ENCODE results near the gene TFB1M.

GRCh38 chr6:155340464-155341129 is 26.3 kb upstream of the TFB1M start:
- TF ChIP-seq CBX8 (IDR thresholded peaks at IDR 0.05): no peak
- TF ChIP-seq CTCF (IDR thresholded peaks at IDR 0.05): no peak
- TF ChIP-seq, protein P1, sequence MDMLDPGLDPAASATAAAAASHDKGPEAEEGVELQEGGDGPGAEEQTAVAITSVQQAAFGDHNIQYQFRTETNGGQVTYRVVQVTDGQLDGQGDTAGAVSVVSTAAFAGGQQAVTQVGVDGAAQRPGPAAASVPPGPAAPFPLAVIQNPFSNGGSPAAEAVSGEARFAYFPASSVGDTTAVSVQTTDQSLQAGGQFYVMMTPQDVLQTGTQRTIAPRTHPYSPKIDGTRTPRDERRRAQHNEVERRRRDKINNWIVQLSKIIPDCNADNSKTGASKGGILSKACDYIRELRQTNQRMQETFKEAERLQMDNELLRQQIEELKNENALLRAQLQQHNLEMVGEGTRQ (IDR thresholded peaks at IDR 0.05): no peak
- no peak for TF ChIP-seq EP300 (IDR thresholded peaks at IDR 0.05)
- TF ChIP-seq HOXA7 (CRISPR knock-in tag; IDR thresholded peaks at IDR 0.05): no peak
- TF ChIP-seq SMC3 (IDR thresholded peaks at IDR 0.05): no peak
- no peak for TF ChIP-seq RCOR1 (IDR thresholded peaks at IDR 0.05; ENCODE audit: low read depth, low read length)
- TF ChIP-seq POLR2A (IDR thresholded peaks at IDR 0.05; ENCODE audit: low read length): no peak
- TF ChIP-seq HDAC2 (IDR thresholded peaks at IDR 0.05): no peak
- no peak for TF ChIP-seq REST (IDR thresholded peaks at IDR 0.05)
- no peak for TF ChIP-seq CEBPB (IDR thresholded peaks at IDR 0.05)
- no peak for TF ChIP-seq MAX (IDR thresholded peaks at IDR 0.05)

Data from A549 (cell line).